IMR-90 (cell line): Measurements from ENCODE around the gene PCMTD2. TPM values are rescaled to one million over a fixed set of nuclear protein-coding genes. Genes with fewer than 3 reads are reported as not detected.

Experiments
- CHD1 ChIP-seq: IDR thresholded peaks from 2 replicates; pipeline ENCODE4 v1.6.1; 2012; ENCODE audit warnings: low read depth, low read length, improper control_type of control experiment
- POLR2A ChIP-seq: IDR thresholded peaks from 2 replicates; pipeline ENCODE4 v1.6.1; 2012; ENCODE audit warnings: mild to moderate bottlenecking, low read depth, low read length
- RCOR1 ChIP-seq: IDR thresholded peaks from 2 replicates; pipeline ENCODE4 v1.6.1; 2012; ENCODE audit warnings: mild to moderate bottlenecking, low read length, improper control_type of control experiment; ENCODE audit not compliant: insufficient replicate concordance
- polyA plus RNA-seq, 3 experiments: library from polyadenylated mRNA; depleted of rRNA; stranded (reverse); fragments of >200 nt; gene quantifications; 2 replicates each; pipeline ENCODE4 v1.2.3, GENCODE V29; 2012; ENCODE audit warnings: low replicate concordance in 1 of 3
- total RNA-seq: library from RNA; depleted of rRNA; stranded (reverse); fragments of >200 nt; gene quantifications from 2 replicates; pipeline ENCODE4 v1.2.3, GENCODE V29; 2012
- TF ChIP-seq, protein P1 (sequence below): fragments of 150-350 bp; IDR thresholded peaks from 2 replicates; pipeline ENCODE4 v1.6.1; 2016; ENCODE audit warnings: low read depth, mild to moderate bottlenecking, low read length, moderate library complexity, borderline replicate concordance

Gene PCMTD2
- total and polyA plus RNA-seq, 2 of the 4 experiments (the other 2 are of a cell fraction) = 23.6 to 28.3 TPM

DNA sequence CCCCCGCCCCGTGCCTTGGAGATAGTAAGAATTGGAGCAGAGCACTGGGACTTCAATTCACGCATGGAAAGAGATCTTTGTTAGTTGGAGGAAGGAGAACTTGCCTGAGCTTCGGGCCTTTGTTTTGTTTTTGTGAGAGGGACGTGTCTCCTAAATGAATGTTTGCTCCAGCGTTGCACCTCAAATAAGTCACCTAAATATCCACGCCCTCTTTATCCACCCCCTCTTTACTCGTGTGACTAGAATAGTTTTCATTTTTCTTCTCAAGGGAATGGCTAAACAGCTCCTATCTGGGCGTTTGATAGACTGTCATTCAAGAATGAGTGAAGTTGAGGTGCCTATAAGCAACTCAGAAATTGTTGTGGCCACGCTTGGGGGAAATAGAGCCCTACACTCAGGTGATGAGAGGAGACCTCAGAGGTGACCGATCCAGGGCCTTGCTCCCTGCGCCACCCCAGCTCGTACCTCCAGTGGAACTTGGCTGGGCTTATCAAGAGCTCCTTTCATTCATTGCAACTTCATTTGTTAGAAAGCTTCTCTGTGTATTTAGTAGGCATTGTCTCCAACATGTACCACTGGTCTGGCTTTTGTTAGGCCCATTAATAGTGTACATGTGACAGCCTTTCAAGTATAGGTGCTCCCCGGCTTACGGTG, 861 bp downstream of the PCMTD2 start (continued):
- no peak for TF ChIP-seq RCOR1
- TF ChIP-seq POLR2A = no peak
- TF ChIP-seq, protein P1, sequence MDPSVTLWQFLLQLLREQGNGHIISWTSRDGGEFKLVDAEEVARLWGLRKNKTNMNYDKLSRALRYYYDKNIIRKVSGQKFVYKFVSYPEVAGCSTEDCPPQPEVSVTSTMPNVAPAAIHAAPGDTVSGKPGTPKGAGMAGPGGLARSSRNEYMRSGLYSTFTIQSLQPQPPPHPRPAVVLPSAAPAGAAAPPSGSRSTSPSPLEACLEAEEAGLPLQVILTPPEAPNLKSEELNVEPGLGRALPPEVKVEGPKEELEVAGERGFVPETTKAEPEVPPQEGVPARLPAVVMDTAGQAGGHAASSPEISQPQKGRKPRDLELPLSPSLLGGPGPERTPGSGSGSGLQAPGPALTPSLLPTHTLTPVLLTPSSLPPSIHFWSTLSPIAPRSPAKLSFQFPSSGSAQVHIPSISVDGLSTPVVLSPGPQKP = no peak
- TF ChIP-seq CHD1 = no peak
